BJ (cell line): Measurements from ENCODE around the gene ZBTB14. TPM values are rescaled to one million over a fixed set of nuclear protein-coding genes. Genes with fewer than 3 reads are reported as not detected.

ENCODE experiments used
- CTCF ChIA-PET: fragments of 350-600 bp; formaldehyde crosslinking; extraction: SDS; loops from one replicate; lab custom pipeline; 2021; ENCODE audit warnings: antibody characterized with exemption, inconsistent platforms; lab: Yijun Ruan, JAX
- POLR2A ChIA-PET: fragments of 300-600 bp; sonication (Branson Sonifier 250); formaldehyde crosslinking; extraction: SDS; loops from one replicate; lab custom pipeline; 2021; ENCODE audit warnings: antibody characterized with exemption; lab: Charles Lee
- DNase-seq: peaks from one replicate; pipeline ENCODE4 v3.0.0-alpha.2; 2011; ENCODE audit warnings: low read depth
- H3K27me3 ChIP-seq: 2 replicates; pipeline ENCODE4 v1.6.0; 2011; ENCODE audit warnings: low read length; ENCODE audit not compliant: control insufficient read depth, insufficient read depth
- H3K36me3 ChIP-seq: 2 replicates; pipeline ENCODE4 v1.5.1; 2011; ENCODE audit warnings: low read length; ENCODE audit not compliant: control insufficient read depth, insufficient read depth
- H3K4me3 ChIP-seq: 2 replicates; pipeline ENCODE4 v1.5.1; 2011; ENCODE audit warnings: low read depth, mild to moderate bottlenecking, control low read depth, low read length
- polyA plus RNA-seq: library from polyadenylated mRNA; depleted of rRNA; stranded (reverse); fragments of >200 nt; gene quantifications from 2 replicates; pipeline ENCODE4 v1.2.3, GENCODE V29; 2011
- TF ChIP-seq, protein P1 (sequence below): IDR thresholded peaks from 2 replicates; pipeline ENCODE4 v1.5.1; 2011; ENCODE audit warnings: low read depth, mild to moderate bottlenecking, control low read depth, inconsistent platforms, low read length, moderate library complexity; ENCODE audit not compliant: insufficient read depth

Gene ZBTB14
- polyA plus RNA-seq, 1 experiment, result 6.6 TPM

DNA sequence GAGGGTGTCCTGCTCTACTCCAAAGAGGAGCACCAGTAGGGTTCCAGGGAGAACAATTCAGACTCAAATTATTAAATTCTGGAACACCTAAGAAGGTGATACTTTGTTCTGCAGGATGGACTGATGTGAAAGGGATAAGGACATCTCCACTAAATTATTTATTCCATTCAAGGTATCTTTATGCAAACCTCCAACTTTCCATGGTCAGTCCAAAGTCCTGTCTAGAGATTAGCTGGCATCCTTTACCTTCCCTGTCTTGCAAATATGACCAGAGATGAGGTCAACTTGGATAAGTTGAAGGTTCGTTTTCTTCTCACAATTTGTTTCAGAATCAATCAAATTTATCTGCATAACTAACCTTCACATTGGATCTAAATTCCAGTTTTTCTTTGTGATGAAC is 8.7 kb upstream of the ZBTB14 start:
- DNase-seq, result no peak
- H3K36me3 ChIP-seq, result no peaks in the 10 kb centered on the region
- H3K4me3 ChIP-seq, result no peak overlapping the region
- CTCF ChIA-PET, result interaction anchor here (0.7 kb wide), 2 partner anchors 17 to 128 kb away, joined by 3 read pairs; no protein-coding TSS in a partner anchor
- peaks cover 3% of the 10 kb centered on the region for H3K27me3 ChIP-seq
- TF ChIP-seq, protein P1, sequence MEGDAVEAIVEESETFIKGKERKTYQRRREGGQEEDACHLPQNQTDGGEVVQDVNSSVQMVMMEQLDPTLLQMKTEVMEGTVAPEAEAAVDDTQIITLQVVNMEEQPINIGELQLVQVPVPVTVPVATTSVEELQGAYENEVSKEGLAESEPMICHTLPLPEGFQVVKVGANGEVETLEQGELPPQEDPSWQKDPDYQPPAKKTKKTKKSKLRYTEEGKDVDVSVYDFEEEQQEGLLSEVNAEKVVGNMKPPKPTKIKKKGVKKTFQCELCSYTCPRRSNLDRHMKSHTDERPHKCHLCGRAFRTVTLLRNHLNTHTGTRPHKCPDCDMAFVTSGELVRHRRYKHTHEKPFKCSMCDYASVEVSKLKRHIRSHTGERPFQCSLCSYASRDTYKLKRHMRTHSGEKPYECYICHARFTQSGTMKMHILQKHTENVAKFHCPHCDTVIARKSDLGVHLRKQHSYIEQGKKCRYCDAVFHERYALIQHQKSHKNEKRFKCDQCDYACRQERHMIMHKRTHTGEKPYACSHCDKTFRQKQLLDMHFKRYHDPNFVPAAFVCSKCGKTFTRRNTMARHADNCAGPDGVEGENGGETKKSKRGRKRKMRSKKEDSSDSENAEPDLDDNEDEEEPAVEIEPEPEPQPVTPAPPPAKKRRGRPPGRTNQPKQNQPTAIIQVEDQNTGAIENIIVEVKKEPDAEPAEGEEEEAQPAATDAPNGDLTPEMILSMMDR, result no peak
- POLR2A ChIA-PET, result interaction anchor here (0.5 kb wide), 1 partner anchor 8 kb away, joined by 5 read pairs; no protein-coding TSS in a partner anchor

DNA sequence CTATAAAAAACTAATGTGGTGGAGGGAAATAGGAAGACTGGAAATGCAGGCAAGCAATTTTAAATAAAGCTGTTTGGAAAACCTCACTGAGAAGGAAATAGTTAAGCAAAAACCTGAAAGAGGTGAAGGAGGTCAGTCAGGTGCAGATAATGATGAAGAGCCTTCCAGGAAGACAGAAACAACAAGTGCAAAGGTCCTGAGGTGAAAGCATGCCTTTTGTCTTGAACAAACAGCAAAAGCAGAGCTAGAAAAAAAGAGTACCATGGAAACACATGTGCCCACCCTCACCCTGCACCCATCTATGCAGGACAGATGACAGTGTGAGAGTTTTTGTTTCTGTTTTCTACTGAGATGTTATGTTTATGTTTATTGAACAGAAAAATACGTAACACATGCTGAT is 8.1 kb upstream of the ZBTB14 start:
- no peaks in the 10 kb centered on the region for H3K36me3 ChIP-seq
- TF ChIP-seq, protein P1, result no peak
- no peak for DNase-seq
- POLR2A ChIA-PET, result no interaction called here
- H3K27me3 ChIP-seq, result peaks cover 3% of the 10 kb centered on the region
- no peak overlapping the region for H3K4me3 ChIP-seq
- CTCF ChIA-PET, result no interaction called here

DNA sequence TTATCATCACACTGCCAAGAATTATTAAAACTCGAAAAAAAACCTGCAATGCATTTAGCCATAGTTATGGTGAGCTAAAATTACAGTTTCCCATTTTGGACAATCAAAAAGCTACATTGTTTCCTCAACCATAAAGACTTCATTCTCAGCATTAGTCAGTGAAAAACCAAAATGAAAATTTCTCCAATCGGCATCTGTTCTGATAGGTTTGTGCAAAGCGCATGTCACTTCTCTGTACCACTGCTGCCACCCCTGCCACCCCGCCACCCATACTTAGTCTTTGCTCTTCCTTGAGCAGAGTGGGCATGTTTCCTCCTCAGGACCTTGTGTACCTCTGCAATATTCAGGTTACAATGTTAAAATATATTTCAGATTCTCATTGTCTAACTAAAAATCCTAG is 7.1 kb upstream of the ZBTB14 start:
- DNase-seq, result no peak
- no peak overlapping the region for H3K4me3 ChIP-seq
- TF ChIP-seq, protein P1, result no peak
- H3K36me3 ChIP-seq, result no peaks in the 10 kb centered on the region
- CTCF ChIA-PET, result no interaction called here
- POLR2A ChIA-PET, result no interaction called here
- peaks cover 3% of the 10 kb centered on the region for H3K27me3 ChIP-seq

DNA sequence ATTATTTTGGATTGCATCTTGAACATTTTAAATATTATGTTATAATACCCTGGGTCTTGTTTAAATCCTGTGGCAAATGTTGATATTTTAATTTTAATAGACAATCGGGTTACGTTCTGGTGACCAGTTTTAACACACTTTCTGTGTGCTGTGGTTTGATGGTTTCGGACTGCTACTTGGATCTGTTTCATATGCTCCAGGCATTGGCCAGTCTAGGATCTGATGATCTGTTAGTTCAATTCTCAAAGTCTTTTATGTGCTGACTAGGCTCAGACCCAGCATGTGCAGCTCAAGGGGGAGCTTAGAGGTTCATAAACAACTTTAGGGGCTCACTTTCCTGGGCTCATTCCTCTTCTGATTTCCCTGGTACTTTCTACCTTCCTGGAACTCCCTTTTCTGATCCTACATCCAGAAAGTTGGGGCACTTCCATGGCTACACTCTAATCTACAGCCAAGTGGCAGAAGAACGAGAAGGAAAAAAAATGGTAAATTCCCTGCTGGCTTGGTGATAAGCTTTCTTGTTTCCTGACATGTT is 5.0 kb upstream of the ZBTB14 start:
- TF ChIP-seq, protein P1, result no peak
- peaks cover 3% of the 10 kb centered on the region for H3K27me3 ChIP-seq
- H3K4me3 ChIP-seq, result no peak overlapping the region
- H3K36me3 ChIP-seq, result no peaks in the 10 kb centered on the region
- ChIA-PET POLR2A (no interaction called here), CTCF (no interaction called here)
- DNase-seq, result no peak

DNA sequence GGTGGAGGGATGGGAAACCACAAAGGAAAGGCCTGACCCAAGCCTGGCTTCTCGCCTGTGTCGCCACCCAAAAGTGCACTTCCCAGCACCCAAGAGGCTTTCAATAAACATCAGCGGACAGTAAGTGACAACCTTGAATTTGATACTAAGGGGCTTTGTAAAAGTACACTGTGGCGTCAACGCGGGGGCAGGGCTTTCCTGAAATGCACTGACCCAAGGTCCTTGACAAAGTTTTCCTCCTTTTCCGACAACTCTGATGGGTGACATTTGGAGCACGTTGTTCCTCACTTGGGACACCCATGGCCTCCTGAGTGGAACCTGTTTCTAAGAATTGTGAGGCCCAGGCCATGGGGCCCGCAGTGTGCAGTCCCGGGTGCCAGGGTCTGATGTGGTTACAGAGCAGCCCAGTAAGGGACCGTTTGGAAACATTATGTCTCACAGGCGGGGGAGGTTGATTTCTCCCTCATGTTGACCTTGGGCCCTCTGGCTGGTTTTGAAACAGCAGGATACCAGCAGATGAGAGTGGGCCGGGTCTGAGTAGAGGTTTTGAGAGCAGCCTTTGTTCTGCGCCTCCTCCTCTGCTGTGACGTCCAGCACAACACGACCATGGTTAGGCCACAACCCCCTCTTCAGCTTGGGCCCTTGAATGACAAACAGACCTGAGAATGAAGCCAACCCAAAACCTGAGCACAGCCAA is 2.8 kb upstream of the ZBTB14 start:
- POLR2A ChIA-PET, result no interaction called here
- Histone ChIP-seq H3K27me3 (peaks cover 3% of the 10 kb centered on the region), H3K4me3 (no peak overlapping the region), H3K36me3 (no peaks in the 10 kb centered on the region)
- DNase-seq, result no peak
- CTCF ChIA-PET, result interaction anchor here (0.5 to 1.7 kb wide), 2 partner anchors 14 to 59 kb away, joined by 4 read pairs; no protein-coding TSS in a partner anchor
- TF ChIP-seq, protein P1, result no peak
